NOMO-1 (cell line): ENCODE results near the gene PRKG1.

Experiments used
- DNase-seq, 2 experiments: peaks; one replicate each; lab custom pipeline; 2025; ENCODE audit not compliant: unreplicated experiment in 2 of 2; lab: John Stamatoyannopoulos, UW

The PRKG1 gene

DNA sequence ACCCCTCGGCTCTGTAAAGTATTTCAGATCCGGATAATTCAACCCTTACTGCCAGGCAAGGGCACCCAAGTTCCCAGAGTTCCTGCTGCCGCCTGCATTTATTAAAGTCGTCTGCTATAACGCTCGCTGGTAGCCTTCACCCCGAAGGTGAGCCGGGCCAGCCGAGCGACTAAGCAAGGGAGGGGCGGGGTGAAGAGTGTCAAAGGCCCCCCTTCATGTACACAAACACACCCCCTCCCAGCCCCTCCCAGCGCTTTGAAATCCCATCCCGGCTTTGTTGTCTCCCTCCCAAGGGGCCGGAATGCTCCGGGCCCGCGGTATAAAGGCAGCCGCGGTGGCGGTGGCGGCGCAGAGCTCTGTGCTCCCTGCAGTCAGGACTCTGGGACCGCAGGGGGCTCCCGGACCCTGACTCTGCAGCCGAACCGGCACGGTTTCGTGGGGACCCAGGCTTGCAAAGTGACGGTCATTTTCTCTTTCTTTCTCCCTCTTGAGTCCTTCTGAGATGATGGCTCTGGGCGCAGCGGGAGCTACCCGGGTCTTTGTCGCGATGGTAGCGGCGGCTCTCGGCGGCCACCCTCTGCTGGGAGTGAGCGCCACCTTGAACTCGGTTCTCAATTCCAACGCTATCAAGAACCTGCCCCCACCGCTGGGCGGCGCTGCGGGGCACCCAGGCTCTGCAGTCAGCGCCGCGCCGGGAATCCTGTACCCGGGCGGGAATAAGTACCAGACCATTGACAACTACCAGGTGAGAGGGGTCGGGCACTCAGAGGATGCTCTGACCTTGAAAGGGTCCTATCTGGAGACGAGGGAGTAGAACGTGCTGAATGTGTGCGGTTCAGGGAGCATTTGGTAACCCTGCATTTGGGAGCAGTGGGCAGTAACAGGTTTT lies 1239.9 kb downstream of the PRKG1 start, which contains the start of gene DKK1:
Gene DKK1 (plus strand): TSS at position 349 of the 889 bp plus-strand sequence. CDS start 154 bp downstream, at position 503.
- no peak for DNase-seq

DNA sequence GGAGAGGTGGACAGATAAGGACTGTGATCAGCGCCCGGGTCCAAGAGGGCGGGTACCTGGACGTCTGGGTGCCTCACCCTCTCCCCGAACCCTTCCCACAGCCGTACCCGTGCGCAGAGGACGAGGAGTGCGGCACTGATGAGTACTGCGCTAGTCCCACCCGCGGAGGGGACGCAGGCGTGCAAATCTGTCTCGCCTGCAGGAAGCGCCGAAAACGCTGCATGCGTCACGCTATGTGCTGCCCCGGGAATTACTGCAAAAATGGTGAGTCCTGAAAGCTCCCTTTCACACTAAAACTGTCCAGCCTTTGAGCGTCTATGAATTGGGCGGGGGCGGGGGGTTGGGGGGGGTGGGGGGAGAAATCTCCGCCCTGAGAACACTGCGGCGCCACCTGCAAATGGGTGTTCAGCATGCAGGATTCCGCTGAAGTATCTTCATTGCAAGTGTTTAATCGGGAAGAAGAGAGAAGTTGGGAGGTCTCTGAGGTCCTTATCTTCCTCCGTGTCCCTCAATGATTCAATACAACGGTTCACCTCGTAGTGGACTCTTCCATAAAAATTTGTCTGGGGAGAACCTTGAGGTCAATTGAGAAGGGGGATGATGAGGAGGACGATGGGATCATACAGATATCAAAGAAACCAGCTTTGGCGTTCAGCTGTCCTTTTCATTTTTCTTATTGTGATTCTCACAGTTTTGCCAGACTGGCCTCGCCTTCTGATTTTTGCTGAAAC lies 1240.7 kb downstream of the PRKG1 start:
- DNase-seq = no peak

DNA sequence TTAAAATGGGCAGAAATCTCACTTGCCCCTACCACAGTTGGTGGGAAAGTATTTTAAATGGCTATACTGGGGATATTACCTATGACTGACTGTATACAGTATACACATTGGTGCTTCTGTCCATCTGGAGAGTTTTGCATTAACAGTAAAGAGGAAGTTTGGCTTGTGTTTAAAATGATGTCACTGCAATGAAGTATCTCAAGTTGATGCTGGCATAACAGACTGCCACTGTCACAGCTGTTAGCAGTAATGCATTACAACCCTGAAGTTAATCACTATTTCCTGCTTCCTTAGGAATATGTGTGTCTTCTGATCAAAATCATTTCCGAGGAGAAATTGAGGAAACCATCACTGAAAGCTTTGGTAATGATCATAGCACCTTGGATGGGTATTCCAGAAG lies 1241.7 kb downstream of the PRKG1 start:
- no peak for DNase-seq

DNA sequence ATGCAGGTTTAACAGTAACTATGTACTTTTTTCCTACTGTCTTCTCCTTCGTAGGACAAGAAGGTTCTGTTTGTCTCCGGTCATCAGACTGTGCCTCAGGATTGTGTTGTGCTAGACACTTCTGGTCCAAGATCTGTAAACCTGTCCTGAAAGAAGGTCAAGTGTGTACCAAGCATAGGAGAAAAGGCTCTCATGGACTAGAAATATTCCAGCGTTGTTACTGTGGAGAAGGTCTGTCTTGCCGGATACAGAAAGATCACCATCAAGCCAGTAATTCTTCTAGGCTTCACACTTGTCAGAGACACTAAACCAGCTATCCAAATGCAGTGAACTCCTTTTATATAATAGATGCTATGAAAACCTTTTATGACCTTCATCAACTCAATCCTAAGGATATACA lies 1242.2 kb downstream of the PRKG1 start:
- DNase-seq = no peak

DNA sequence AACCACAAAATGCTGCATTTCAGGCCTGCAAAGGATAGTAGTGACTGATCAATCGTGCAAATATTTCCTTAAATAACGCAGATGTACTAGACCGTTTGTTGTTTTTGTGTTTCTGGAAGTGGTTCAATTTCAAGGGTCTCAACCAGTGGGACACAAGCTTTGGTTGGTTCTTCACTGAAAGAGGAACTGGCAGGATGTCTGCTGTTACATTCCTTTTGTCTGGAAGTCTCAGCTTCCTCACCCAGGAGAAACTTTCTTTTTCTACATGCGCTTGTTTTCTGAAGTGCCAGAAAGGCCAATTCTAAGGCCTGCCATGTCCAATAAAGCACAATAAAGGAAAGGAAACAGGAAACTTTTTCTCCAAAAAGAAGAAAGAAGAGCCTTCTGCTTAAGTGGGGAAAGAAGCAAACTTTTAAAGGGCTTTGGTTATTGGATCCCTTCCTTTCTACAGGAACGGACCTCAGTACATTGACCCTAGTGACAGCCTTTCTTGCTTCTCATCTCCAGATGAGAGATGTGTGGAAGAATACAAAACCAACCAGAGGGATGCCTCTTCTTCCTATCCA lies 1243.9 kb downstream of the PRKG1 start:
- no peak for DNase-seq

DNA sequence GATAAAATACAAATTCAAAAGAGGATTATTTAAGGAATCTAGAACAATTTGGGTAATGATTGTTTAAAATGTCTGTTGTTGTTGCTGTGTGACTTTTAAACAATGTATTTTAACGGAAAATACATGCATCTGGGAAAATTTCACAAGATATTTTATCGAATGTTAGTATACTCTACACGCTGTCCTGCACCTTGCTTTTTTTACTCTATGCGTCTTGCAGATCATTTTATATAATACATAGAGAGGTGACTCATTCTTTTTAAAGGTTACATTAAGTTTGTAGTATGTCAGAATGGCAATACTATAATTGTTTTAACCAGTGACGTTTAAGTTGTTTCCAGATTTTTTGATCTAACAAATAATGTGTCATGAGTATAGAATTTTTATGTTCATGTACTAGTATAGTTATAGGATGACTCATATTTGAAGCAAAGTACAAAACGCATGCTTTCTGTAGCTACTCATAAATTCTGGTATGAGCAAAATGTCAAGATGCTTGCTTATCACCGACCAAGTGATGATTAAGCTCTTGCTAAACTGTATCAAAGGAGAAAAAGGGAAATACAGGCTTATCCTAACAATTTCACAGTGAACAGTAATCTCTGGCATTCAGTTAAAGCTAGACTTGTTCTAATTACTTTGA lies 1244.7 kb downstream of the PRKG1 start:
- no peak for DNase-seq

- DNase-seq = no peak
Observed at GRCh38 chr10:52319926-52320325, 1245.6 kb downstream of the PRKG1 start.

GRCh38 chr10:52322323-52322722 lies 1248.0 kb downstream of the PRKG1 start:
- no peak for DNase-seq

DNA sequence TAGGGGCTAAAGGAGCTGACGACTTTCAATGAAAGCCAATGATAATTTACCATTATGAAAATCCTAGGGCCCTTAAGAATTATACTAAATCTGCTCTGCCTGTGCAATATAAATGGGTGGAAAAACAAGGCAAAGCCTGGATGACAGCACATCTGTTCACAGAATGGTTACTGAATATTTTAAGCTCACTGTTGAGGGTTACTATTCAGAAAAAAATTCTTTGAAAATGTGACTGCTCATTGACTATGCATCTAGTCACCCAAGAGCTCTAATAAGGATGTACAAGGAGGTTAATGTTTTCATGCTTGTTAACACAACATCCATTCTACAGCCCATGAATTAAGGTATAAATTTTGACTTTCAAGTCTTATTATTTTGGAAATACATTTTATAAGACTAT lies 1248.6 kb downstream of the PRKG1 start:
- no peak for DNase-seq

- DNase-seq = no peak
Observed at GRCh38 chr10:52326382-52326781, 1252.1 kb downstream of the PRKG1 start.

DNA sequence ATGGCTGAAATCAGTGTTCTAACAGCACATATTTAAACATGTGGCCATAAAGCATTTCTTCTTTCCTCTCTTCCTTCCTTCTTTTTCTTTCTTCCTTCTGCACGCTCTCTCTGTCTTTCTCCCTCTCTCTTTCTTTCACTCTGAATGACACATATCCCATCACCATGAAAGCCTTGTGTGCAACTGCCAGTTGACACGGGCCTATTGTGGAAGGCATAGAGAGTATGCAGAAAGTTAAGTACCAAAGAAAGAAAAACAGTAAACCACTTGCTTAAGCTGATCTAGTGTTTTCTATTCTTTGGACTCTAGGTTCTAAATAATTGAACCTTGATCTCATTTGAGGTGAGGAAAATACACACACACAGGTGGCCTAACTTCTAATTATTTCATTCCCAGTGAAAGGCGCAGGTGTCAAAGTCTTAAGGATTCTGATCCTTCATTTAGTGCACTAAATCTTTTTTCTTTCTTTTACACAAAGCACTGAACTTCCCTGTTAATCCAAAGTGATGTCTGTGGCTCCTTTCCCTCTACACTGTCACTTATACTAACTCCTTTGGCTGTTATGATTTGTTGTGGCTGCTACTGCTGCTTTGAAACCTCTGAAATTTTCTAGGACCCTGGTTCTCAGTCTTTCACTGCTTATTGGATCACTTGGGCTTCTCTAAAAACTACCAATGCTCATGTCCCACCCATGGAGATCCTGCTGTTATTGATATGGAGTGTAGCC lies 1257.5 kb downstream of the PRKG1 start:
- no peak for DNase-seq

DNA sequence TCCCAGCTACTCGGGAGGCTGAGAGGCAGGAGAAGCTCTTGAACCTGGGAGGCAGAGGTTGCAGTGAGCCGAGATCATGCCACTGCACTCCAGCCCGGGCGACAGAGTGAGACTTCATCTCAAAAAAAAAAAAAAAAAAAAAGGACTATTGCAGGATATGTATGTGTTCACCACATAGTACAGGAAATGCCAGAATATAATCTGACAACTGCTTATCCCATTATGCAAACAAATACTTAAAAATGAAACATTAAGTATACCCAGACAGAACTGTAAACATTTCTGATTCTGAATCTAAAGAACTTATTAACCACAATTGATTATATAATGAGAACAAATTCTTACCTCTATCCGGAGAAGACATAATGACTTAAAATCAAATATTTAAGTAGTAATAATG lies 1258.5 kb downstream of the PRKG1 start:
- DNase-seq = no peak

- no peak for DNase-seq
Observed at GRCh38 chr10:52334595-52334994, 1260.3 kb downstream of the PRKG1 start.

DNA sequence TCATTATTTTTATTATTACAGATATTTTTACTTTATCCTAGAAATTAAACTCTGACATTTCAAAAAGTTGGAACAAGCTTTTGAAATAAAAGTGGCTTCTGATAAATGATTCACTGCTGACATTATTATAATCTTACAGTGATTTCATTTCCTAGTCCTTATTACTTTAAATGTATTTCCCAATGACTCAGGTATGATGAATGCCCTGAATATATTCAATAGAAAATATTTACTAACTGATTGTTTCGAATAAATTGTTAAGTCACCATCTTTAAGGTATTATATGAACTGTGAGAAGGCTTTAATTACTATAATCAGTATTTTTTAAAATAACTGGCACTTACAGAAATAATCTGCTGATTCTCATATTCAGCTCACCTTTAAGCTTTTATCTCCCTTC lies 1261.4 kb downstream of the PRKG1 start:
- no peak for DNase-seq

DNA sequence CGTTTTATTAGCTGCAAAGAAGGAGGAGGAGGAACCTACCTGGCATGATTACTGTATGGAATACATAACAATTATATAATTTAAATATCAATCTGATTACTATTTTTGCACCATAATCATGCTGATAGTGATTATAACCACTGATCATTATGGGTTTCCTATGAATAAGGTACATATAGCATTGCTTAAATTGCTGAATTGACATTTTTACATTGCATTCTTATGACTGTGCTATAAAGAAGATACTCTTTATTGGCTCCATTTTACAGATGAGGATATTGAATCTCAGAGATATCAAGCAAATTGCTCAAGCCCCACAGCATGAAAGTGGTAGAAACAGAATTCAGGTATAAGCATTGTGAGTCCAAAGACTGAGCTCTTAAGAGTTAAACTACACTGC lies 1262.9 kb downstream of the PRKG1 start:
- no peak for DNase-seq

DNA sequence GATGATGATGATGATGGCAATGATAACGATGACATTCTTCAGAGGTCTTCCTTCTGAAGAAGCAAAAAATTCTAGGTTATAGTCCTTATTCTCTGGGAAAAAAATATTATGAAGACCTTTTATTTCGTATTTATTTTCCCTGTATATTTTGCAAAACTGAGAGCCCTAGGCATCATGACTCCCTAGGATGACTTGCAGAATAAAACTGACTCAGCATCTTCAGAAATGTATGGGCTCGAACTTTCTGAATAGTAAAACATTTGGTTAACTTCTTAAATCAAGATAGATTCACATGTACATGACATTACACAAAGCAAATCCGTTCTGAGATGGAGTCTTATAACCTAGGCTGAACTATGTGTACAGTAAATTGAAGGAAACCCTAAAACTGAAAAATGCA lies 1269.2 kb downstream of the PRKG1 start:
- DNase-seq = no peak

- no peak for DNase-seq
Observed at GRCh38 chr10:52346394-52347326, 1272.4 kb downstream of the PRKG1 start.

DNA sequence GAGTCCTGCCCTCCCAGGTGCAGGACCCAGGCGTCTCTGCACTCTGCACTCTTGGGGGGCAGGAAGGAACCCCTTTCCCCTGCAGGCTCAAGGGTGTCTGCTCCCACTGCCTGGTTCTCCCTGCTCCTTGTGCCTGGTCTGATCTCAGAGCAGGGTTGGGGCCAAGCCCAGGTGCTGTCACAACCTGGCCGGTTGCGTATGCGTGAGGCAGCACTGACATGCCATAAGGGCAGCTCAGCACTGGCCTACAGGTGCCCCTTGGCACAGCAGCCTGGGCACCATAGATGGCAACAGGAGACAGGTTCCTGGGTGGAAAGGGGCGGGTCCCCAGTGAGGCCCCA lies 1273.0 kb downstream of the PRKG1 start:
- no peak for DNase-seq
